Hepatocyte (in vitro differentiated cells): ENCODE results near the gene DMD.

Source experiments
- EZH2 ChIP-seq: fragments of 200-600 bp; sonication (generic); IDR thresholded peaks from 2 replicates; pipeline ENCODE4 v1.6.1; 2016; ENCODE audit warnings: antibody characterized with exemption, mild to moderate bottlenecking, borderline replicate concordance
- EZH2phosphoT487 ChIP-seq: fragments of 200-600 bp; sonication (generic); IDR thresholded peaks from one replicate; pipeline ENCODE4 v1.6.1; 2018; ENCODE audit warnings: antibody characterized with exemption, mild to moderate bottlenecking, low read depth, moderate library complexity; ENCODE audit not compliant: unreplicated experiment, severe bottlenecking
- TF ChIP-seq, protein P1 (sequence below): fragments of 200-600 bp; sonication (generic); IDR thresholded peaks from 2 replicates; pipeline ENCODE4 v1.5.1; 2016; ENCODE audit warnings: antibody characterized with exemption, mild to moderate bottlenecking; ENCODE audit not compliant: poor library complexity

DNA sequence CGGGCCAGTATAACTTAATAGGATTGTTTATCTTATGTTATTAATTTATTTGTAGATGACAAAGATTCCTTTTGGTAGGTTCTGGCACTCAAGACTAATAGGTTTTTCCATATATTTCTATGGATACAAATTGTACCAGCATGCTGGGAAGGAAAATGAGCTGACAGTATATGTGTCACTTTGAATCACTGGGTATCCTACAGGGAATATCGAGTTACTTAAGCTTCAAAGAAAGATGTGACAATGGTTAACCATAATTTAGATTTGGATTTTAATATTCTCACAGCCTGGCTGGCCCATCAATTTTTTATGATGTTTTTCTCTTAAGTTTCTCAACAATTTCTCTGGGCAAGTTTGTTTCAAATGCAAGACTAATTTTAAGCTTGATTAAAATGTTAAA lies 1640.7 kb downstream of the DMD start:
- TF ChIP-seq, protein P1, sequence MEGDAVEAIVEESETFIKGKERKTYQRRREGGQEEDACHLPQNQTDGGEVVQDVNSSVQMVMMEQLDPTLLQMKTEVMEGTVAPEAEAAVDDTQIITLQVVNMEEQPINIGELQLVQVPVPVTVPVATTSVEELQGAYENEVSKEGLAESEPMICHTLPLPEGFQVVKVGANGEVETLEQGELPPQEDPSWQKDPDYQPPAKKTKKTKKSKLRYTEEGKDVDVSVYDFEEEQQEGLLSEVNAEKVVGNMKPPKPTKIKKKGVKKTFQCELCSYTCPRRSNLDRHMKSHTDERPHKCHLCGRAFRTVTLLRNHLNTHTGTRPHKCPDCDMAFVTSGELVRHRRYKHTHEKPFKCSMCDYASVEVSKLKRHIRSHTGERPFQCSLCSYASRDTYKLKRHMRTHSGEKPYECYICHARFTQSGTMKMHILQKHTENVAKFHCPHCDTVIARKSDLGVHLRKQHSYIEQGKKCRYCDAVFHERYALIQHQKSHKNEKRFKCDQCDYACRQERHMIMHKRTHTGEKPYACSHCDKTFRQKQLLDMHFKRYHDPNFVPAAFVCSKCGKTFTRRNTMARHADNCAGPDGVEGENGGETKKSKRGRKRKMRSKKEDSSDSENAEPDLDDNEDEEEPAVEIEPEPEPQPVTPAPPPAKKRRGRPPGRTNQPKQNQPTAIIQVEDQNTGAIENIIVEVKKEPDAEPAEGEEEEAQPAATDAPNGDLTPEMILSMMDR = no peak
- no peak for TF ChIP-seq EZH2
- TF ChIP-seq EZH2phosphoT487 = no peak
